GM21447 (cell line): ENCODE measurements around the gene MAD2L1BP.
A peak's percentile ranks its signal among the peaks of the same experiment; 100 is the strongest.

Experiments used
- ATAC-seq: cut with Tn5 transposase; IDR thresholded peaks from one replicate; pipeline ENCODE4 v1.9.1; 2021; ENCODE audit not compliant: unreplicated experiment

The MAD2L1BP gene

DNA sequence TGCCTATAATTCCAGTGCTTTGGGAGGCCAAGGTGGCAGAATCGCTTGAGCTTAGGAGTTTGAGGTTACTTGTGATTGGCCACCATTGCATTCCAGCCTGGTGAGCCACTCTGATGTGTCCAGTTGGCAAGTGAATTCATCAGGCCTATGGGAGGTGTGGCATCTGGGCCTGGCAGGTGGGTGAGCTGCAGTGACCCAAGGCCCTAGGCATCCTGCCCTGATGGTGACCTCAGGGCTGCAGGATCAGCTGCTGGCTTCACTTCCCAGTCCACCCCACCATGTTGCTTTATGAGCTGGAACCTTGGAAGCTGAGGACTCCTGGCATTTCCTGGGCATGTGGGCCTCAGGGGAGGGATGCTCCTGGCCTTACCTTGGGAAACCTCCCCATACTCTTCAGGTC lies 29.7 kb downstream of the MAD2L1BP start:
- ATAC-seq = no peak

DNA sequence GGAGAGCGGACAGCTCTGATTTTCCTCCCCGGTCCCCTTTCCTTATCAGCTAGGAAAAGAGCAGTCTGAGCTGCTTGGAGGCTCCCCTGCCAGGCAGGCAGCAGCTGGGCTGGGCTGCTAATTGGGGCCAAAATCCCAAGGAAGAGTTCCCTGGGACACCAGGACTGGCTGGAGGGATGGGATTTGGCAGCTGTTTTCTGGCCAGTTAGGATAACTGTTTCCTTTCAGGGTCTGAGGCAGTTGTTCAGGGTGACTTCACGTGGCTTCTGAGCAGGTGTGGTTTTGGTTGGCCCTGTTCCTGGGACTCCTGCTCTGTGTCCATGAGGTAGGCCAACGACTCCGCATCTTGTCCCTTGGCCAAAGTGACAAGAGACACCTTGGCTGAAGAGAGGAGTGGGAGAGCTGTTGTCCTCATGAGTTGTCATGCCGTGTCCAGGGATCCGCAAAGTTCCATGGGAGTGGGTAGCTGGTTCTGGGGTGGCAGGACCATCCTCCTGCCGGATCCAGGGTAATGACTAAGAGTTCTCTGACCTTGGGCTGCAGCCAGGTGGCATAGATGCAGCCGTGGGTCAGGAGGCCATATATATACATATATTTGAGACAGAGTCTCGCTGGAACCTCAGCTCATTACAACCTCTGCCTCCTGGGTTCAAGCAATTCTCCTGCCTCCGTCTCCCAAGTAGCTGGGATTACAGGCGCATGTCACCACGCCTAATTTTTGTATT lies 30.7 kb downstream of the MAD2L1BP start:
- no peak for ATAC-seq

- peak; percentile 34 for ATAC-seq
These were observed 31.9 kb downstream of the MAD2L1BP start for GRCh38 chr6:43667245-43668150.

GRCh38 chr6:43668151-43669028 lies 32.8 kb downstream of the MAD2L1BP start:
- peak; percentile 51 for ATAC-seq

GRCh38 chr6:43669050-43669921 lies 33.6 kb downstream of the MAD2L1BP start:
- ATAC-seq = no peak

DNA sequence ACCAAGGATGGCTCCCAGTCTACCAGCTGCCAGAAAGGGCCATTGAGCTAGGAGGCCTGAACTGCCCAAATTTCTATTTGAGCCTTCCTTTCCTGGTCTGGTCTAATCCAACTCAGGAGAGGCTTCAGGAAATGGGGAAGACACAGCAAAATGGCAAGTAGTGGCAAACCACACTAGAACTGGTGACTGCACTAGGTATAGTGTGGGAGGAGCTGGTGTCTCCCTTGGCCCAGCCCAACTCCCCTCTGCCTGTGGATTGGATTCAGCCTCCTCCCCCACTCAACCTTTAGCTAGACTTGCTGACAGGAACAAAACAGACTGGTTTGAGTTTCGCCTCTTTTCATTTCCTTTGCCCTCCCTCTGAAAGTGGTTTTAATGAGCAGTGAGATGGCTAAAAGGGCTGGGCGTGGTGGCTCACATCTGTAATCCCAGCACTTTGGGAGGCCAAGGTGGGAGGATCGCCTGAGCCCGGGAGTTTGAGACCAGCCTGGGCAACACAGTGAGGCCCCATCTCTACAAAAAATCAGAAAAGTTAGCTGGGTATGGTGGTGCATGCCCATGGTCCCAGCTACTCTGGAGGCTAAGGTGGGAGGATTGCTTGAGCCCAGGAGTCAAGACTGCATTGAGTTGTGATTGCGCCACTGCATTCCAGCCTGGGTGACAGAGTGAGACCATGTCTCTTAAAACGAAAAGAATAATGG lies 34.4 kb downstream of the MAD2L1BP start:
- no peak for ATAC-seq

DNA sequence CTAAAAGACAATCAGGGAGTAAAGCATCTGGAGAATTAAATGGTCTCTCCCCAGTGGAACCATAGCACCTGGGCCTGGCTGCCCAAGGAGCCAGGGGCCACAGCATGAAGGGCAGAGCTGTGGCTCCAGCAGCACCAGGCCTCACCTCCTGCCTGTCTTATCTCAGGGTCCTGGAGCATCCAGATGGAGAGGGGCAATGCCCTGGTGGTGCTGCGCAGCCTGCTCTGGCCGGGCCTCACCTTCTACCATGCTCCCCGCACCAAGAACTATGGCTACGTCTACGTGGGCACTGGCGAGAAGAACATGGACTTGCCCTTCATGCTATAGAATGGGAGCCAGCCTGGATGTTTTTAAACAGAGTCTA lies 35.0 kb downstream of the MAD2L1BP start:
- no peak for ATAC-seq

- ATAC-seq = no peak
These were observed 35.6 kb downstream of the MAD2L1BP start for GRCh38 chr6:43671011-43671800.

DNA sequence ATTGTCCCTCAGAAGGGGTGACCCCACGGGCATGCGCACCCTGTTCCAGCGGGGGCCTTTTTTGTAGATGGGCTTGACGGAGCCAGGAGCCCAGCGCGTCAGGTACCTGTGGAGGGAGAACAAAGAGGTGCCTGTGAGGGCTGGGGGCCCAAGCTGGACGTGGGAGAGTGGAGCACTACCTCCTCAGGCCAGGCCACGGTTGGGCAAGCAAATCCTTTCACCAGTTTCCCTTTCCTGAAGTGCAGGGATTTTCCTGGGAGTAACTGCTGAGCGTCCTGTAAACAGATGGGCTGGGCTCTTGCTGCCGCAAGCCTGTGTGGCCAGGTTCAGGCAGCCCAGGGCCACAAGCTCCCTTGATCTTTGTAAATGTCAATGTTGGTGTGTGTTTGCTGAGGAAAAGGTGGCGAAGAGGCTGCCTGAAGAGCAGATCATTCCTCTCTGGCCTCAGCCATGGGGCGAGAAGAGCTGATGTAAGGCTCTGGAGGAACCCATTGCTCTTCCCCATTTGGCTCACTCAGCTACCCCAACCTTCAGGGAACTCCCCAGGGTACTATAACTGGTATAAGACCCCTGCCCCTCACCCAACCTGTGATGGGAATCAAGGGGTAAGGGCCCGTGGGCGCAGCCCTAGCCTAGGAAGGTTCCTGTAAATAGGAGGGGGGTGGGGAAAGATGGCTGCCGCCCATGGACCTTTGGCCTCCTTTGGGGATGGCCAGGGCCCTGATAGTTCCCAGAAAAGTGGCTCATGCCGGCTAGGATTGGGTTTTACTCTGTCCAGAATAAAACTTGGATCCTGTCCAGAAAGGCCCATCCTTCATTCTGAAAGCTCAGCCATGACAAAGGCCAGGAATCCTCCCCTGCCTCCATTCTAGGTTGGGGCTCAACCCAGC lies 36.4 kb downstream of the MAD2L1BP start:
- no peak for ATAC-seq

DNA sequence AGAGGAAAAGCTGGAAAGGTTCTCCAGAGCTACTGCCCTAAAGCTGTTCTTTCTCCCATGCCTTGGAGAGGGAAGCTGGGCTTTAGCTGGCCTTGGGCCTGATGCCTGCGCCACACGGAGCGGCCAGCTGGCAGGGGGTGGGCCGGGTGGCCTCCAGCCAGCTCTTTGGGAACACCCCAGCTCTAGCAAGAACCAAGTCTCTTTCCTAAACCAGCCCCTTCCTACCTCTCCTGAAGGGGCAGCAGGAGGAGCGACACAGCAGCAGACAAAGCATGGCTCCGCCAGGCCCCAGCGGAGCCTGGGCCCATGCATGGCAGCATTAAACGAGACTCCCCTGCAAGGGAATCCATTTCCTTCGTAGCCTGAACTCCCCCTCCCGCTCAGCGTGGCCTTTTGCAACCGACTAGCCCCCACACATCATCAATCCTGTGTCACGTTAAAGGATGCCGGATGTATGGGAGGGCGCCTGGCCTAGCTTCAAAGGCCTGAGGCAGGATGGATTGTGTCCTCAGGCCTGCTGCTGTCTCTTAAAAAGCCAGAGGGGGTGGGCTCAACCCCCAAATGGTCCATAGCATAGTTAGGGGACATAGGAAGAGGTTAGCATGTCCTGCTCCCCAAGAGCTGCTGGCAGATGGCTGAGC lies 37.9 kb downstream of the MAD2L1BP start:
- no peak for ATAC-seq

- ATAC-seq = no peak
These were observed 38.7 kb downstream of the MAD2L1BP start for GRCh38 chr6:43674291-43674690.

GRCh38 chr6:43674921-43675320 lies 39.3 kb downstream of the MAD2L1BP start:
- no peak for ATAC-seq

DNA sequence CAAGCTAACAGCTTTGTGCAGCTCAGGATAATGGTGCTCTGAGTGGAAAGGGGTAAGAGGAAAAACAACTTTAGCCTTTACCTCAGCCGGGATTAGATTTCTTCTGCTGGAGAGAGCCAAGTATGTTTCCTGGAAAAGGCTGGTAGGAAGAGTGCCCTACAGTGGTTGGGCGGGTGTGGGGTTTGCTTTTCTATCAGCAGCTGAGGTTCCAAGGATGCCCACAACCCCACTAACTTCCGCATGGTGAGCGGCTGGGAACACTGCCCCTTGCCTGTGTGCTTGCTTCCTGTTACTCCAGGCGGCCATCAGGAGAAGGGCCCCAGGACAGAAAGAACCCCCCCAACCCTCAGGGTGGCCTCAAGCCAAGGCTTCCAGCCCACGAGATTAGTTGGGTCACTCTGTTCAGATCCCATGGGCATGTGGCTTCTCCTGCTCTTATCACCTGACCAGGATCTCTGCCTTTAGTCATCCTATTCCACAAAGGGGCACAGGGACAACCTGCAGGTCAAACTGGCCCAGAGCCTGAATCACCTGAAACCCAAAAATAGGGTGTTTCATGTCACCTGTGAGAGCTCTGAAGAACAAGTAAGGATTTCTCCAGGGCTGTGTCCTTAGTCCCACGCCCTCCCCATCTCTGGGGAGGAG lies 41.4 kb downstream of the MAD2L1BP start:
- no peak for ATAC-seq

- ATAC-seq = no peak
These were observed 42.1 kb downstream of the MAD2L1BP start for GRCh38 chr6:43677759-43678158.

- no peak for ATAC-seq
These were observed 42.7 kb downstream of the MAD2L1BP start for GRCh38 chr6:43678341-43678740.

DNA sequence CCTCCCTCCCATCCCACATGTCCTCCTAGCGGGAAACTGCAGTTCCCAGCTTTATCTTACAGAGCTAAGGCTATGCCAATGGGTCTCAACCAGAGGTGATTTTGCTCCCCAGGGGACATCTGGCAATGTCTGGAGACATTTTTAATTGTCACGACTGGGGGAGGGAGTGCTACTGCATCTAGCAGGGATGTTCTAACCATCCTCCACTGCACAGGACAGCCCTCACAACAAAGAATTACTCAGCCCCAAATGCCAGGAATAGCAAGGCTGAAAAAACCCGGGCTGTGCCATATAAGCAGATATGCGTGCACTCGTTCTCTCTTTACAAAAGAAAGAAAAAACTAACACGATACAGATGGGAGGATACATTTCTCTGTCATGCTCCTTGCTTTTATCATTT lies 43.4 kb downstream of the MAD2L1BP start:
- ATAC-seq = no peak
